Endothelial cell of umbilical vein (primary cell): ENCODE results near the gene NUP153. TPM values are rescaled to one million over a fixed set of nuclear protein-coding genes. Genes with fewer than 3 reads are reported as not detected.

Experiments
- BruUV-seq: library from RNA; stranded (reverse); fragments of 400-500 nt; replicated peaks from 2 replicates; lab custom pipeline; 2021; lab: Mats Ljungman, UMichigan
- CTCF ChIA-PET: fragments of 300-600, 350-600 bp; sonication (Branson Sonifier 250); formaldehyde crosslinking; loops from one replicate; lab custom pipeline; 2021; ENCODE audit warnings: antibody characterized with exemption, inconsistent platforms; lab: Charles Lee
- POLR2A ChIA-PET: fragments of 300-600, 350-600 bp; sonication (Branson Sonifier 250); formaldehyde crosslinking; loops from one replicate; lab custom pipeline; 2021; ENCODE audit warnings: antibody characterized with exemption, inconsistent platforms; lab: Charles Lee
- DNase-seq: peaks from one replicate; pipeline ENCODE4 v3.0.0-alpha.2; 2011; ENCODE audit warnings: low read depth, low spot score
- FAIRE-seq: peaks from 2 replicates; lab custom pipeline; 2011; peaks lifted over from hg19 to GRCh38; lab: Jason Lieb, UNC
- H2AFZ ChIP-seq: 2 replicates; pipeline ENCODE4 v1.6.0; 2012; ENCODE audit warnings: low read depth, low read length, control low read depth, inconsistent platforms
- H3K27ac ChIP-seq: 2 replicates; pipeline ENCODE4 v1.5.1; 2011; ENCODE audit warnings: low read depth, mild to moderate bottlenecking, control low read depth, low read length, moderate library complexity; ENCODE audit not compliant: insufficient read depth
- H3K27me3 ChIP-seq, 2 experiments: 2 replicates each; pipeline versions ENCODE4 v1.6.0 to v1.6.1; 2011; ENCODE audit warnings: low read length in 2 of 2, mixed read lengths in 1 of 2; ENCODE audit not compliant: control insufficient read depth in 2 of 2, insufficient read depth in 2 of 2
- H3K36me3 ChIP-seq, 2 experiments: 2 replicates in 1 of 2; 3 replicates in 1 of 2; pipeline ENCODE4 v1.5.1; 2011; ENCODE audit warnings: low read length in 2 of 2, mild to moderate bottlenecking in 1 of 2, moderate library complexity in 1 of 2; ENCODE audit not compliant: control insufficient read depth in 2 of 2, insufficient read depth in 2 of 2; ENCODE audit errors: extremely low read depth in 1 of 2
- H3K4me1 ChIP-seq: 3 replicates; pipeline ENCODE4 v1.5.1; 2011; ENCODE audit warnings: mild to moderate bottlenecking, low read length; ENCODE audit not compliant: control insufficient read depth, insufficient read depth; ENCODE audit errors: extremely low read depth
- H3K4me2 ChIP-seq: 2 replicates; pipeline ENCODE4 v1.6.1; 2011; ENCODE audit warnings: low read length, control low read depth, mixed read lengths; ENCODE audit not compliant: insufficient read depth
- H3K4me3 ChIP-seq, 3 experiments: fragments of 200-600 bp in 1 of 3; sonication (generic), shearing (Covaris generic) in 1 of 3; replicated peaks in 1 of 3; 2 replicates each; pipeline ENCODE4 v1.5.1; 2011 to 2016; ENCODE audit warnings: control low read depth in 3 of 3, low read length in 3 of 3, mild to moderate bottlenecking in 2 of 3, inconsistent platforms in 1 of 3, low read depth in 1 of 3, moderate library complexity in 1 of 3; ENCODE audit not compliant: insufficient read depth in 1 of 3
- H3K79me2 ChIP-seq: 2 replicates; pipeline ENCODE4 v1.6.0; 2012; ENCODE audit warnings: low read length, inconsistent platforms; ENCODE audit not compliant: control insufficient read depth, insufficient read depth
- H3K9ac ChIP-seq: replicated peaks from 2 replicates; pipeline ENCODE3; 2011; ENCODE audit warnings: low read length, control low read depth; ENCODE audit not compliant: insufficient read depth; ENCODE audit errors: extremely low read depth
- H3K9me1 ChIP-seq: replicated peaks from 3 replicates; pipeline ENCODE4 v1.6.0; 2011; ENCODE audit warnings: mild to moderate bottlenecking, low read length; ENCODE audit not compliant: control insufficient read depth, insufficient read depth; ENCODE audit errors: extremely low read depth
- H3K9me3 ChIP-seq: replicated peaks from 2 replicates; pipeline ENCODE4 v1.5.1; 2012; ENCODE audit warnings: low read length, inconsistent platforms; ENCODE audit not compliant: control insufficient read depth, insufficient read depth
- H4K20me1 ChIP-seq: replicated peaks from 2 replicates; pipeline ENCODE3; 2011; ENCODE audit warnings: mild to moderate bottlenecking, low read length; ENCODE audit not compliant: control insufficient read depth, insufficient read depth; ENCODE audit errors: extremely low read depth
- CTCF ChIP-seq, 2 donors: IDR thresholded peaks; 1 replicate in 1 of 2; 2 replicates in 1 of 2; pipeline ENCODE4 v1.5.1; 2011; ENCODE audit warnings: low read length in 2 of 2, mild to moderate bottlenecking in 2 of 2, moderate library complexity in 2 of 2, control low read depth in 1 of 2, inconsistent platforms in 1 of 2, low read depth in 1 of 2; ENCODE audit not compliant: insufficient read depth in 1 of 2; ENCODE audit errors: extremely low read depth in 1 of 2
- EZH2 ChIP-seq: IDR thresholded peaks from 2 replicates; pipeline ENCODE4 v1.6.1; 2012; ENCODE audit warnings: borderline replicate concordance, low read depth, mild to moderate bottlenecking, moderate library complexity, low read length, inconsistent platforms; ENCODE audit not compliant: severe bottlenecking
- FOS ChIP-seq: IDR thresholded peaks from 2 replicates; pipeline ENCODE4 v1.6.1; 2011; ENCODE audit warnings: mild to moderate bottlenecking, low read length, moderate library complexity, borderline replicate concordance; ENCODE audit not compliant: insufficient read depth
- GATA2 ChIP-seq: IDR thresholded peaks from 2 replicates; pipeline ENCODE4 v1.7.0; 2011; ENCODE audit warnings: low read depth, mild to moderate bottlenecking, moderate library complexity, mixed read lengths, low read length; ENCODE audit not compliant: insufficient read length, insufficient read depth
- JUN ChIP-seq: IDR thresholded peaks from 2 replicates; pipeline ENCODE4 v1.6.1; 2011; ENCODE audit warnings: borderline replicate concordance, low read depth; ENCODE audit not compliant: insufficient read length, insufficient read depth
- MAX ChIP-seq: IDR thresholded peaks from 2 replicates; pipeline ENCODE4 v1.6.1; 2011; ENCODE audit not compliant: insufficient read depth, insufficient read length
- MYC ChIP-seq: IDR thresholded peaks from one replicate; pipeline ENCODE4 v1.6.1; 2011; ENCODE audit warnings: mild to moderate bottlenecking, low read depth, low read length
- POLR2A ChIP-seq: IDR thresholded peaks from 2 replicates; pipeline ENCODE4 v1.6.1; 2012; ENCODE audit warnings: low read depth, mild to moderate bottlenecking, control low read depth, low read length
- POLR2AphosphoS5 ChIP-seq: IDR thresholded peaks from 2 replicates; pipeline ENCODE4 v1.6.1; 2012; ENCODE audit warnings: low read depth, mild to moderate bottlenecking, control low read depth, low read length, moderate library complexity; ENCODE audit not compliant: insufficient read depth
- dilution Hi-C: fragments of 300-500 bp; cut with MboI; formaldehyde crosslinking; loops from one replicate; pipeline ENCODE4 v1.15.0; 2019; ENCODE audit warnings: low sequenced_read_pairs; ENCODE audit not compliant: extremely low pct_ligation_motif_present
- intact Hi-C: fragments of 100-400 bp; cut with micrococcal nuclease; formaldehyde crosslinking; loops from one replicate; pipeline ENCODE4 v1.10.0; 2022
- polyA plus RNA-seq, 4 experiments: library from polyadenylated mRNA; depleted of rRNA in 3 of 4; stranded (reverse) in 3 of 4; unstranded in 1 of 4; fragments of >200 nt; gene quantifications; 2 replicates each; pipeline versions ENCODE4 v1.2.1 to v1.2.3, GENCODE V29; 2011 to 2012; ENCODE audit warnings: missing spikeins in 1 of 4
- total RNA-seq: library from RNA; stranded (reverse); gene quantifications from 2 replicates; pipeline ENCODE4 v1.2.3, GENCODE V29; 2021

Gene NUP153
- total and polyA plus RNA-seq, 2 donors (not counting 3 experiments of a cell fraction or from before 2014, with no cell fraction given), result 22.0 to 51.0 TPM

GRCh38 chr6:17740559-17741220 is 34.0 kb upstream of the NUP153 start:
- Histone ChIP-seq H3K27ac (no peak overlapping the region), H3K9ac (no peak overlapping the region), H3K4me1 (peaks cover 2% of the 10 kb centered on the region), H3K9me1 (no peaks in the 10 kb centered on the region), H3K4me2 (no peak overlapping the region), H3K79me2 (no peaks in the 10 kb centered on the region), H3K9me3 (no peaks in the 10 kb centered on the region), H3K36me3 (no peaks in the 10 kb centered on the region), H3K4me3 (no peak overlapping the region), H4K20me1 (no peaks in the 10 kb centered on the region), H3K27me3 (peaks cover 0 to 1% of the 10 kb centered on the region in 2 experiments), H2AFZ (no peak overlapping the region)
- POLR2A ChIA-PET, result no interaction called here
- TF ChIP-seq POLR2A (no peak), JUN (no peak), GATA2 (no peak), MAX (no peak), POLR2AphosphoS5 (no peak), FOS (no peak), EZH2 (no peak), MYC (no peak), CTCF (IDR thresholded peaks at IDR 0.05; ENCODE audit: extremely low read depth in 1 of 2, insufficient read depth in 1 of 2, low read depth in 1 of 2, low read length in 2 of 2) (no peak)
- dilution Hi-C loops (no loop called here), intact Hi-C loops (no loop called here)
- DNase-seq (no peak), FAIRE-seq (no peak)
- BruUV-seq, result no TSS peak
- CTCF ChIA-PET, result interaction anchor here (0.7 to 1.2 kb wide), 3 partner anchors 18 to 34 kb away, joined by 3 read pairs; partner anchors contain the start of gene NUP153
